Natural killer cell treated with Interleukin-12 subunit alpha and Interleukin-12 subunit beta and Interleukin-15 and Interleukin-18, amount 100 ng/mL, for 72 hours (primary cell): ENCODE results near the gene ADGRL2. TPM values are rescaled to one million over a fixed set of nuclear protein-coding genes. Genes with fewer than 3 reads are reported as not detected.

ENCODE experiments used
- ATAC-seq, 2 donors: fragments of 150-1000 bp; cut with Tn5 transposase in 1 of 2; sonication (Bioruptor Pico), chemical (Tn5 transposase) in 1 of 2; 2 replicates each; pipeline ENCODE4 v1.10.0; 2021
- DNase-seq: peaks from one replicate; pipeline ENCODE4 v3.0.0; 2022; ENCODE audit warnings: low spot score
- H3K27ac Mint-ChIP-seq, 2 donors: 1 replicate in 1 of 2; 2 replicates in 1 of 2; pipeline ENCODE4 v1.8.0; 2022; ENCODE audit warnings: mixed read lengths in 2 of 2, mild to moderate bottlenecking in 1 of 2, moderate library complexity in 1 of 2
- H3K27me3 Mint-ChIP-seq, 2 donors: 1 replicate in 1 of 2; 2 replicates in 1 of 2; pipeline ENCODE4 v1.8.0; 2022; ENCODE audit warnings: mixed read lengths in 2 of 2
- H3K36me3 Mint-ChIP-seq: one replicate; pipeline ENCODE4 v1.8.0; 2022; ENCODE audit warnings: mixed read lengths
- H3K4me1 Mint-ChIP-seq, 2 donors: 1 replicate in 1 of 2; 2 replicates in 1 of 2; pipeline ENCODE4 v1.8.0; 2022; ENCODE audit warnings: low read depth in 2 of 2, mixed read lengths in 2 of 2, mild to moderate bottlenecking in 1 of 2
- H3K4me3 Mint-ChIP-seq: one replicate; pipeline ENCODE4 v1.8.0; 2022; ENCODE audit warnings: mixed read lengths
- H3K9me3 Mint-ChIP-seq: 2 replicates; pipeline ENCODE4 v1.8.0; 2022; ENCODE audit warnings: mixed read lengths
- total RNA-seq, 2 donors: library from RNA; stranded (reverse); gene quantifications; one replicate each; pipeline ENCODE4 v1.2.3, GENCODE V29; 2022

ADGRL2 gene
- total RNA-seq, 2 donors from 2014 or later = 0.43 TPM; not detected in 1

DNA sequence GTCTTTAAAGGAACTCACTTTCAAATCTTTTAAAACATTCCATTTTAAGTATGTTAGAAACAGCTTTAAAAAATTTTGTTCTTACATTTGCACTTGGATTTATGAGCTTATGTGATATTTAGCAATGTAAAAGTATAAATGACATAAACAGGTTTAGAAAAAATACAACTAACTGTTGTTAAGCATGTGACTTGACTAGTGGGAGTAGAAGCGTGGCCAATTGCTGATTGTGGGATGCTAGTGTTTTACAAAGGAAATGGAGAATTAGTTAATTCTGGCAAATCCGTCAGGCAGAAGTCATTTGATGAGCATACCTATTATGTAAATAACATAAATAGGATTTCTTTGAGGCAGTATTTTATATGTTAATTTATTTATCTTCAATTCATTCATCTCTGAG is 175.8 kb downstream of the ADGRL2 start:
- no peak for DNase-seq
- H3K36me3 Mint-ChIP-seq = no peaks in the 10 kb centered on the region
- no peak overlapping the region for H3K4me3 Mint-ChIP-seq
- no peak overlapping the region for H3K27ac Mint-ChIP-seq
- ATAC-seq = no peak
- peaks cover 6% of the 10 kb centered on the region for H3K9me3 Mint-ChIP-seq
- no peaks in the 10 kb centered on the region for H3K27me3 Mint-ChIP-seq
- H3K4me1 Mint-ChIP-seq = no peaks in the 10 kb centered on the region

DNA sequence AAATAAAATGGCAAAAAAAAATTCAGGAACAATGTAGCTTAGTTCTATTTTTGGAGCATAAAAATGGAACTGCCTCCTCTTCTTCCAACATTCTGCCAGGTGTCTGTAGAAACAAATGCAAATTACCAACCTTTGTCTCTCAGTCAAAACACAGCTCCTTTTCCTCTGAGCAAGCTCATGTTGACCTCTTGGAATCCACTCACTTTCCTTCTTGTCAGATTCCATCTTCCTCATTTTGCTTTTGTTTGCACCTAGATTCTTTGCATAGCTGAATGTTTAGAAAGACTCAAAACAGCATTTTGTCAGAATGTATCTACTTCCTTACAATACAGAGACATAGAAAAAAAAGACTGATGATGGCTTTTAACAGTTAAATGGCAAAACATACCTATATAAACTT is 178.2 kb downstream of the ADGRL2 start:
- no peak for ATAC-seq
- H3K27me3 Mint-ChIP-seq = no peaks in the 10 kb centered on the region
- no peaks in the 10 kb centered on the region for H3K4me1 Mint-ChIP-seq
- H3K36me3 Mint-ChIP-seq = no peaks in the 10 kb centered on the region
- H3K9me3 Mint-ChIP-seq = peaks cover 8% of the 10 kb centered on the region
- no peak overlapping the region for H3K27ac Mint-ChIP-seq
- DNase-seq = no peak
- no peak overlapping the region for H3K4me3 Mint-ChIP-seq

DNA sequence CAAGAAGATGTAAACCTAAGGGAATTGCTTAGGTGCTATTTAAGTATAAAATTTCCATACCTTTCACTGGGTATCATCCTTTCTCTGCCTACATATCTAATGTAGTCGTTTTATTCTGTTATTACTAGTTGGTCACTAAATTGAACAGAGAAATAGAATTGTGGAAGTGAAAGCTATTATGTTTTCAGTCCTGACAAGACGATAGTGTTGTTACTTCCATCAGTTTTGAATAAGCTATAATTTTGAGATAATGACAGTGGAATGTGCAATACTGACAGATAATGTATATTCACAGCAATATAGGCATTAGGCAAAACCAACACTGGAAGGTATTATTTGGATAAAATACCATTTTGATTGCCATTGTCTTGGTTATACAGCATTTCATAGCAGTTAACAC is 181.8 kb downstream of the ADGRL2 start:
- Mint-ChIP-seq H3K27ac (no peak overlapping the region), H3K4me3 (no peak overlapping the region), H3K4me1 (no peaks in the 10 kb centered on the region), H3K36me3 (no peaks in the 10 kb centered on the region), H3K27me3 (no peaks in the 10 kb centered on the region), H3K9me3 (peaks cover 11% of the 10 kb centered on the region)
- ATAC-seq = no peak
- DNase-seq = no peak

DNA sequence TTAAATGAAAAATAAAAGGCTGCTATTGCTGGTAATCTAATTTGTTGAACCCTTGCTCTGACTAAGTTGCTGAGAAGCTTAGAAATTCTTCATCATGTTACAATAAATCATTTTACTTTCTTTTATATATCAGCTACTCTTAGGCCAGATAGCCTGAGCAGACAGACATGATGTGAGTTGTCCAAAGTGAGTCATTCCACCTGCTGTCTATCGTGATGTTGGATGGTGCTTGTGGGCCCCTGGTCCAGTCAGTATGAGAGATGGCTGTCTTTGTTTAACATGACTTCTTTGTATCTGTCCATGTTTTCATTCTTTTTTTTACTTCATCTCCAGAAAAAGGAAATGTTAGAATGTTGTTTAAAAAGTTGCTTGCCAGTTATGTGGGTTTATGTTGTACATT is 188.8 kb downstream of the ADGRL2 start:
- no peaks in the 10 kb centered on the region for H3K4me1 Mint-ChIP-seq
- H3K27me3 Mint-ChIP-seq = no peaks in the 10 kb centered on the region
- DNase-seq (no peak), ATAC-seq (no peak)
- no peak overlapping the region for H3K4me3 Mint-ChIP-seq
- no peaks in the 10 kb centered on the region for H3K36me3 Mint-ChIP-seq
- peaks cover 6% of the 10 kb centered on the region for H3K9me3 Mint-ChIP-seq
- H3K27ac Mint-ChIP-seq = no peak overlapping the region

DNA sequence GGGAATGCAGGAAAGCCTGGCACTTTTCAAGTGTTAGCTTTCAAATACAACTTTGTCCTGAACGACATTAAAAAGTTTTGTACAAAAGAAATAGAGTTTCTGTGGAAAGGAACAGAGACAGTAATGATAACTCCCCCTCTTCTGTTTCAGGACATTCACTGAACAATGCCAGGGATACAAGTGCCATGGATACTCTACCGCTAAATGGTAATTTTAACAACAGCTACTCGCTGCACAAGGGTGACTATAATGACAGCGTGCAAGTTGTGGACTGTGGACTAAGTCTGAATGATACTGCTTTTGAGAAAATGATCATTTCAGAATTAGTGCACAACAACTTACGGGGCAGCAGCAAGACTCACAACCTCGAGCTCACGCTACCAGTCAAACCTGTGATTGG is 189.5 kb downstream of the ADGRL2 start:
- no peak overlapping the region for H3K27ac Mint-ChIP-seq
- no peaks in the 10 kb centered on the region for H3K36me3 Mint-ChIP-seq
- no peaks in the 10 kb centered on the region for H3K4me1 Mint-ChIP-seq
- H3K9me3 Mint-ChIP-seq = peaks cover 6% of the 10 kb centered on the region
- H3K4me3 Mint-ChIP-seq = no peak overlapping the region
- ATAC-seq (no peak), DNase-seq (no peak)
- no peaks in the 10 kb centered on the region for H3K27me3 Mint-ChIP-seq

DNA sequence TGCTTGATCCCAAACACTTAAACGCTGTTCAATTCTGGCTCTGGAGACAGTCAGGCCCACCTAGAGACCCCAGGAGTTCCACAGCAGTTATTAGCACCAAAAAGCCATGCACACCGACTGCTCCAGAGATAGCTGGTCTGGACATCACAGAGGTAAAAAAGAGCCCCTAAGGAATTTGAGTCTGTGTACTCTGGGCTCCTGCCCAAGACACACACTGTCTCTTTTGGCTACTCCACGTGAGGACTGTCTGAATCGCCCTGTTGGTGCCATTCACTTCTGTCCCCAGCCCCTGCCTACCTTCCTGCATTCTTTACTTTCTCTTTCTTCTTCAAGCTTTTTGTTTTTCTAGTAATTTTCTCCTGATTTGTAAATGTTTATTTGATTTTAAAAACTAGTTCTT is 197.4 kb downstream of the ADGRL2 start:
- DNase-seq (no peak), ATAC-seq (no peak)
- Mint-ChIP-seq H3K27ac (no peak overlapping the region), H3K9me3 (peaks cover 4% of the 10 kb centered on the region), H3K27me3 (no peaks in the 10 kb centered on the region), H3K36me3 (no peaks in the 10 kb centered on the region), H3K4me3 (no peak overlapping the region), H3K4me1 (no peaks in the 10 kb centered on the region)

DNA sequence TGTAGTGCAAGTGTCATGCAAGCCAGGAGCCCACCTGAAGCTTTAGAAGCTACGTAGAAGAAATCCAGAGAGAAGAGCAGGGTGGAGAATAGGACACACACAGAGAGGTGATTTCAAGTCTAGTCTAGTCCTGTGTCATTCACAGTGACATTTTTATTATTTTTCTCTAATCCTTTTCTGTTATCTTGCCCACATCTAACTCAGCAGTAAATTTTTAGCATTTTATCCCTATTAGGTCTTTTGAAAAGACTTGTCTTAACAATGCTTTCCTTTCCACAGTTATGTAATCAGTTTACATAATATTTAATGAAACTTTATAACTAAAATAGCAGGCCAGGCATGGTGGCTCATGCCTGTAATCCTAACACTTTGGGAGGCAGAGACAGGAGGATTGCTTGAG is 198.6 kb downstream of the ADGRL2 start:
- H3K27me3 Mint-ChIP-seq = no peaks in the 10 kb centered on the region
- DNase-seq (no peak), ATAC-seq (no peak)
- peaks cover 8% of the 10 kb centered on the region for H3K9me3 Mint-ChIP-seq
- peaks cover 4% of the 10 kb centered on the region for H3K36me3 Mint-ChIP-seq
- no peak overlapping the region for H3K4me3 Mint-ChIP-seq
- no peaks in the 10 kb centered on the region for H3K4me1 Mint-ChIP-seq
- no peak overlapping the region for H3K27ac Mint-ChIP-seq

DNA sequence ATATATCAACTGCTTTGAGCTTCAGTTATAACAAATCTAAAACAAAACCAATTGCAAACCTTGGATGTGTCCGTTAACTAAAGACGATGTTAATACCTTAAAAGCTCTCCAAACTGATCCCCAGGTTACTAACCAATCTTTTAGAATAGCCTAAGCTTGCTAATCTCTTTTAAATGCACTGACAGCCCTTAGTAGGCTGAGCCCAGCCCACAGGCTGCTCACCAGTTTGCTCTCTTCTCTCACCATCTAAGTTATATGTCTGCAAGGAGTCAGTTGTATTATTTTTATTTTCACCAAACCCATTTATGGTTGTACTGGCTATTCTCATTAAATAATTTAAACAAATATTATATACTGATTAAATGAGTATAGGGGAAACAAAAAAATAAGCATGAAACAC is 199.5 kb downstream of the ADGRL2 start:
- peaks cover 4% of the 10 kb centered on the region for H3K36me3 Mint-ChIP-seq
- DNase-seq (no peak), ATAC-seq (no peak)
- no peaks in the 10 kb centered on the region for H3K27me3 Mint-ChIP-seq
- H3K4me1 Mint-ChIP-seq = no peaks in the 10 kb centered on the region
- no peak overlapping the region for H3K4me3 Mint-ChIP-seq
- H3K27ac Mint-ChIP-seq = no peak overlapping the region
- H3K9me3 Mint-ChIP-seq = peaks cover 8% of the 10 kb centered on the region

DNA sequence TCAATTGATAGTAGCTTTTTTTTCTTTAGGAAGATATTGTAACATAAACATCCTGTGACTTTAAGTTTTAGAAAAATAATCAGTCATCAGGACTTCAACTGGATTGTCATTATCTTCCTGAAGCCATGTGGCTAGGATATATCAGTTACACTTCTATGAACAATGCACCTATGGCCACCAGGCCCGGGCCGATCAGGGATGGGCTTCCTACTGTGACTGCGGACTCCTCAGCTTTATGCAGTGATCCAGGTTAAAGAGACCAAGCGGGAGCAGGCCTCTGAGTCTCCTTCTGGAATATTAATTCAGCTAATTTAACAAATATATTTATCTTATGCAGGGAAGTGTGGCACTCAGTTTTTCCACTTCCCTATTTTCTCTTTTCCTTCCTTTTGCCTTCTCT is 200.6 kb downstream of the ADGRL2 start:
- no peak for ATAC-seq

DNA sequence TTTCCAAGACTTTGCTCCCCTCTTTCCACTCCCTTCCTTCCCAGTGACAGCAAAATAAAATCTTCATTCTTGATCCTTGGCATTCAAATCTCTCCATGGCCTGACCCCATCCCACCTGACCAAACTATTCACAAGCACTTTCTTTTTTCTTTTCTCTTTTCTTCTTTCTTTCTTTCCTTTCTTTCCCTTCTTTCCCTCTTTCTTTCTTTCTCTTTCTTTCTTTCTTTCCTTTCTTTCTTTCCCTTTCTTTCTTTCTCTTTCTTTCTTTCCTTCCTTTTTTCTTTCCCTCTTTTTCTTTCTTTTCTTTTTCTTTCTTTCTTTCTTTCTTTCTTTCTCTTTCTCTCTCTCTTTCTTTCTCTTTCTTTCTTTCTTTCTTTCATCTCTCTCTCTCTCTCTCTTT is 207.1 kb downstream of the ADGRL2 start:
- H3K27ac Mint-ChIP-seq = no peak overlapping the region
- DNase-seq (no peak), ATAC-seq (no peak)
- H3K36me3 Mint-ChIP-seq = peaks cover 4% of the 10 kb centered on the region
- no peaks in the 10 kb centered on the region for H3K4me1 Mint-ChIP-seq
- no peaks in the 10 kb centered on the region for H3K27me3 Mint-ChIP-seq
- peaks cover 10% of the 10 kb centered on the region for H3K9me3 Mint-ChIP-seq
- no peak overlapping the region for H3K4me3 Mint-ChIP-seq

More for the DNA sequence above, 200.6 kb downstream of the ADGRL2 start:
- peaks cover 8% of the 10 kb centered on the region for H3K9me3 Mint-ChIP-seq
- no peak overlapping the region for H3K27ac Mint-ChIP-seq
- no peak for DNase-seq
- no peaks in the 10 kb centered on the region for H3K27me3 Mint-ChIP-seq
- peaks cover 4% of the 10 kb centered on the region for H3K36me3 Mint-ChIP-seq
- no peaks in the 10 kb centered on the region for H3K4me1 Mint-ChIP-seq
- H3K4me3 Mint-ChIP-seq = no peak overlapping the region

DNA sequence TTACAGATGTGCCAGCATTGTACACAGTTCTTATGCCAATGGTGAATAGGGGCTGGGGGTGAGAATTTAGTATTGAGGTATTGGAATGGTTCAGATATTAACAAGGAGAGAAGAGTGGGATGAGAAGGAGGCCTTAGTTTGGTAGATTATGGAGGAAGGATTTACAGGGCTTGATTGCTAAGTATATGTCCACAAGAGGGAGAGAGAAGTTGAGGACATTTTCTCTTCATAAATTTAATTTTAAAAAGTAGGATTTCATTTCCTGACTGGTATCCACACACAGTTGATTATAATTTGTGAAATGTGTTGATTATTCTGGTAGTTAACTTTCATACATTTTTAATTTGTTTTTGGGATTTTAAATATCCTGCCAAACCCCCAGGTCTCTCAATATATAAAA is 213.0 kb downstream of the ADGRL2 start:
- ATAC-seq (no peak), DNase-seq (no peak)
- H3K9me3 Mint-ChIP-seq = peaks cover 15% of the 10 kb centered on the region
- no peak overlapping the region for H3K27ac Mint-ChIP-seq
- no peak overlapping the region for H3K4me3 Mint-ChIP-seq
- H3K36me3 Mint-ChIP-seq = no peaks in the 10 kb centered on the region
- H3K27me3 Mint-ChIP-seq = no peaks in the 10 kb centered on the region
- no peaks in the 10 kb centered on the region for H3K4me1 Mint-ChIP-seq

DNA sequence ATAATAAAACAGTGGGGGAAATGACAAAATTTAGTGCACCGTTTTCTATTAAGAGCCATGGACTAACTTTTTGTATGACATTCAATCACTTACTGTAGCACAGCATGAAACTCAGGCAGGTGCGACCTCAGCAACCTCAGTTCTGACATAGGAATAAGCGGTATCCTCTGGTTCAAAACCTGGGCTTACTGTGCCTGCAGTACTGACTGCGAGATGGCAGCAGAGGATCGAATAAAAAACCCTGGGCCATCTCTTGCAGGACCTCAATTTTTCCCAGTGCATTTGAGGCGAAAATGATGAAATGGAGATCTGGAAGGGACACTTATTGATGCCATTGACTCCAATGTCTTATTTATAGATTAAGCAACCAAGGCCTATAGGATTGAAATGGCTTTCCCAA is 214.7 kb downstream of the ADGRL2 start:
- no peak for ATAC-seq
- H3K4me1 Mint-ChIP-seq = no peaks in the 10 kb centered on the region
- H3K27me3 Mint-ChIP-seq = no peaks in the 10 kb centered on the region

DNA sequence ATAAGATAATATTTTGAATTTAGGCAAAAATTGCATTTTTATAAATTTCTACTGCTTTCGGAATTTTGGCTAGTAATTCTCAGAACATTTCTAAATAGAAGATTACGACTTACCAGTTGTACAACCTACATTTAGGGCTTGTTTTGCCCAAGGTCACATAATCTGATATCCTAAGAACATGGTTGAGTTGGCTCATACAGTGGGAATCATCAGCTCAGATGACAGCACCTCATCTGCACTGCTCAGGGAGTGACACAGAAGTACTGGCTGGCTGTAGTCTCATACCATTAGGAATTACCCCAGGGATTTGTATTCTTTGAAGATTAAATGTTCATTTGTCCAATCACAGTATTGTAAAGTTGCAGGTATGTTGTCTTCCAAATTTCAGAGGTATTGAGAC is 217.6 kb downstream of the ADGRL2 start:
- DNase-seq (no peak), ATAC-seq (no peak)
- H3K27me3 Mint-ChIP-seq = no peaks in the 10 kb centered on the region

More for the DNA sequence above, 214.7 kb downstream of the ADGRL2 start:
- H3K27ac Mint-ChIP-seq = no peak overlapping the region
- DNase-seq = no peak
- no peak overlapping the region for H3K4me3 Mint-ChIP-seq
- H3K9me3 Mint-ChIP-seq = peaks cover 21% of the 10 kb centered on the region
- no peaks in the 10 kb centered on the region for H3K36me3 Mint-ChIP-seq

DNA sequence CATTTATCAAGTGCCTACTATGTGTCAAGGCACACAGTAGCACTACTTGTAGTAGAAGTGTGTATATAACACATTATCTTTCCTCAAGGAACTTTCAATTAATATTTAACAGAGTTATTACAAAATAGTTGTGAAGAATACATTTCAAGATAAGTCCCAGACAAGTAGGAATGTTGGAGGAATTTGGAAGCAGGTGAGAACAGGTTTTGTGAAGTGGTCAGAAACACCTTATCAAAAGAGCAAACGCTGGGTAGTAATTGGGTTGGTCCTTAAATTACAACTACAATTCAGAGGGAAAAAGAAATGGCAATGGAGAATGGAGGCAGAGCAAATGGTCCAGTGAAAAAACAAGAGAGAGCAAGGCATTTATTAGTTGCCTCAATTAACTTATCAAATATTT is 218.8 kb downstream of the ADGRL2 start:
- no peaks in the 10 kb centered on the region for H3K36me3 Mint-ChIP-seq
- H3K4me1 Mint-ChIP-seq = no peaks in the 10 kb centered on the region
- H3K9me3 Mint-ChIP-seq = peaks cover 16% of the 10 kb centered on the region
- no peaks in the 10 kb centered on the region for H3K27me3 Mint-ChIP-seq
- no peak overlapping the region for H3K27ac Mint-ChIP-seq
- no peak for DNase-seq
- no peak overlapping the region for H3K4me3 Mint-ChIP-seq
- no peak for ATAC-seq

More for the DNA sequence above, 217.6 kb downstream of the ADGRL2 start:
- Mint-ChIP-seq H3K36me3 (no peaks in the 10 kb centered on the region), H3K4me1 (no peaks in the 10 kb centered on the region), H3K9me3 (peaks cover 21% of the 10 kb centered on the region), H3K4me3 (no peak overlapping the region), H3K27ac (no peak overlapping the region)

DNA sequence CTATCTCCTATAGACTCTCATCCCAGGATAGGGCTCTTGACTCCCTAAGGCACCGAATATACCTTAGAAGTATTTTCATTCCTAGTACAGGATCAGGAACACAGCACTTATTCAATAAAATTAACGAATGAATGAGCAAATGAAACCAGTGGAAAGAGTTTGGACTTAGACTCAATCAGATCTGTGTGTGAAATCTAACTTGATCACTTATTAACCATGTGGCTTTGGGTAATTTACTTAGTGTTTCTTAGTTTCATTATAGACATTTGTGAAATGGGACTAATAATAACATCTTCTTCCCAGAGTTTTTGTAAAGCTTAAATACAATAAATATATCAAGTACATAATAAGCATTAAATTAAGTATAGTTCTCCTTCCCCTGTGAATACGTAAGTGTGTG is 230.1 kb downstream of the ADGRL2 start:
- H3K9me3 Mint-ChIP-seq = peaks cover 9% of the 10 kb centered on the region
- no peaks in the 10 kb centered on the region for H3K27me3 Mint-ChIP-seq
- no peak for DNase-seq
- H3K4me1 Mint-ChIP-seq = no peaks in the 10 kb centered on the region
- H3K4me3 Mint-ChIP-seq = no peak overlapping the region
- ATAC-seq = no peak
- H3K27ac Mint-ChIP-seq = no peak overlapping the region
- H3K36me3 Mint-ChIP-seq = no peaks in the 10 kb centered on the region
